Naive thymus-derived CD4-positive, alpha-beta T cell (primary cell): ENCODE measurements around the gene RNF128. TPM values are rescaled to one million over a fixed set of nuclear protein-coding genes. Genes with fewer than 3 reads are reported as not detected.

Source experiments
- ATAC-seq: fragments of 150-1000 bp; cut with Tn5 transposase; 2 replicates; pipeline ENCODE4 v1.10.0; 2021; ENCODE audit warnings: mild to moderate bottlenecking, moderate library complexity
- CTCF ChIA-PET: fragments of 350-600 bp; sonication (Branson Sonifier 250); formaldehyde crosslinking; loops from one replicate; lab custom pipeline; 2021; ENCODE audit warnings: antibody characterized with exemption; lab: Charles Lee
- POLR2A ChIA-PET: fragments of 350-600 bp; sonication (Branson Sonifier 250); formaldehyde crosslinking; loops from one replicate; lab custom pipeline; 2021; ENCODE audit warnings: antibody characterized with exemption, inconsistent platforms; lab: Charles Lee
- DNase-seq, 9 donors: peaks; one replicate each; pipeline versions ENCODE4 v3.0.0 to v3.0.0-alpha.2; 2020 to 2022; ENCODE audit warnings: mixed read lengths in 1 of 9
- H3K27ac ChIP-seq: one replicate; pipeline ENCODE4 v1.7.0; 2013; ENCODE audit warnings: mild to moderate bottlenecking, low read depth, low read length, moderate library complexity
- H3K27me3 ChIP-seq, 2 donors: one replicate each; pipeline ENCODE4 v1.7.0; 2013; ENCODE audit warnings: low read length in 2 of 2, mild to moderate bottlenecking in 2 of 2, moderate library complexity in 2 of 2; ENCODE audit not compliant: control insufficient read depth in 2 of 2, insufficient read depth in 2 of 2
- H3K36me3 ChIP-seq, 3 experiments: 1 replicate in 2 of 3; 2 replicates in 1 of 3; pipeline ENCODE4 v1.7.0; 2013; ENCODE audit warnings: low read length in 3 of 3, mild to moderate bottlenecking in 3 of 3, moderate library complexity in 1 of 3; ENCODE audit not compliant: insufficient read depth in 3 of 3, control insufficient read depth in 2 of 3
- H3K4me1 ChIP-seq, 2 donors: one replicate each; pipeline ENCODE4 v1.7.0; 2013; ENCODE audit warnings: low read length in 2 of 2, mild to moderate bottlenecking in 2 of 2, moderate library complexity in 1 of 2; ENCODE audit not compliant: control insufficient read depth in 2 of 2, insufficient read depth in 2 of 2
- H3K4me3 ChIP-seq: 2 replicates; pipeline ENCODE4 v1.7.0; 2013; ENCODE audit warnings: mild to moderate bottlenecking, low read length
- H3K9me3 ChIP-seq, 3 experiments: 1 replicate in 2 of 3; 2 replicates in 1 of 3; pipeline ENCODE4 v1.7.0; 2013; ENCODE audit warnings: low read length in 3 of 3; ENCODE audit not compliant: control insufficient read depth in 2 of 3
- H3K27ac Mint-ChIP-seq, 9 donors: one replicate each; pipeline ENCODE4 v1.8.0; 2020 to 2022; ENCODE audit warnings: mixed read lengths in 9 of 9, mild to moderate bottlenecking in 8 of 9, moderate library complexity in 5 of 9, inconsistent platforms in 2 of 9
- H3K27me3 Mint-ChIP-seq, 5 donors: one replicate each; pipeline ENCODE4 v1.8.0; 2021 to 2022; ENCODE audit warnings: mixed read lengths in 5 of 5, mild to moderate bottlenecking in 1 of 5
- H3K36me3 Mint-ChIP-seq, 5 donors: one replicate each; pipeline ENCODE4 v1.8.0; 2020 to 2022; ENCODE audit warnings: mixed read lengths in 5 of 5, mild to moderate bottlenecking in 3 of 5, inconsistent platforms in 1 of 5
- H3K4me1 Mint-ChIP-seq, 7 donors: one replicate each; pipeline ENCODE4 v1.8.0; 2020 to 2022; ENCODE audit warnings: mixed read lengths in 7 of 7, mild to moderate bottlenecking in 3 of 7, inconsistent platforms in 1 of 7
- H3K4me3 Mint-ChIP-seq, 10 donors: one replicate each; pipeline ENCODE4 v1.8.0; 2020 to 2022; ENCODE audit warnings: mild to moderate bottlenecking in 10 of 10, mixed read lengths in 10 of 10, moderate library complexity in 6 of 10, inconsistent platforms in 2 of 10
- H3K9me3 Mint-ChIP-seq, 11 donors: one replicate each; pipeline ENCODE4 v1.8.0; 2020 to 2022; ENCODE audit warnings: mixed read lengths in 11 of 11, mild to moderate bottlenecking in 4 of 11, inconsistent platforms in 1 of 11, moderate library complexity in 1 of 11
- intact Hi-C, 2 donors: fragments of 100-400 bp; cut with micrococcal nuclease; formaldehyde crosslinking; loops; one replicate each; pipeline ENCODE4 v1.15.1; 2023
- polyA plus RNA-seq, 2 donors: library from polyadenylated mRNA; unstranded; fragments of 300-500 nt; fragmentation: Illumina TruSeq; gene quantifications; one replicate each; pipeline ENCODE4 v1.2.3, GENCODE V29; 2021
- total RNA-seq, 6 experiments: library from RNA in 5 of 6; stranded (reverse) in 5 of 6; gene quantifications; 1 replicate in 5 of 6; 2 replicates in 1 of 6; pipeline ENCODE4 v1.2.3 and lab custom pipeline; 2021 to 2026

The RNF128 gene
- total and polyA plus RNA-seq, 7 experiments from 2014 or later: not detected

DNA sequence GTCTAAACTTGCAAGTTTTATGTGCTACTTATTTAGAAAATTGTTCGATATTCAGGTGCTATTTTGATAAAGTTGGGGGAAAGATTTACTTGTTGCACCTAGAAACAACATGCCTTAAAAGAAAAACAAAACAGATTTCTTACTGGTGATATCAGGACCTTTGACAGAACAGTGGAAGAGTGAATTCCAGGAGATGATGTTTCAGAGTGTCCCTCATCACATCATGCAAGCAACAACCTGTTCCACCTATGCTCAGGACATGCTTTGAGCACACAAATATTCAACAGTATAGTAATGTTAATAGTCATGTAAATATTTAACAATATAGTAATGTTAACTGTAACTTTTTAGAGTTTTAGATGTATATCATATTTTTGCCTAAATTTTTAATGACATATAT is 23.9 kb upstream of the RNF128 start:
- ChIA-PET CTCF (no interaction called here), POLR2A (no interaction called here)
- intact Hi-C loops: no loop called here
- peaks cover 0 to 4% (median 0%) of the 10 kb centered on the region in 11 donors for H3K9me3 Mint-ChIP-seq
- Histone ChIP-seq H3K4me3 (no peak overlapping the region), H3K36me3 (no peaks in the 10 kb centered on the region), H3K27ac (no peak overlapping the region), H3K27me3 (no peaks in the 10 kb centered on the region), H3K4me1 (no peaks in the 10 kb centered on the region), H3K9me3 (no peaks in the 10 kb centered on the region)
- no peak for DNase-seq
- no peaks in the 10 kb centered on the region for H3K36me3 Mint-ChIP-seq
- H3K27me3 Mint-ChIP-seq: peaks cover 0 to 6% (median 0%) of the 10 kb centered on the region in 5 donors
- no peak overlapping the region for H3K27ac Mint-ChIP-seq
- ATAC-seq: no peak
- H3K4me3 Mint-ChIP-seq: no peak overlapping the region
- no peaks in the 10 kb centered on the region for H3K4me1 Mint-ChIP-seq

DNA sequence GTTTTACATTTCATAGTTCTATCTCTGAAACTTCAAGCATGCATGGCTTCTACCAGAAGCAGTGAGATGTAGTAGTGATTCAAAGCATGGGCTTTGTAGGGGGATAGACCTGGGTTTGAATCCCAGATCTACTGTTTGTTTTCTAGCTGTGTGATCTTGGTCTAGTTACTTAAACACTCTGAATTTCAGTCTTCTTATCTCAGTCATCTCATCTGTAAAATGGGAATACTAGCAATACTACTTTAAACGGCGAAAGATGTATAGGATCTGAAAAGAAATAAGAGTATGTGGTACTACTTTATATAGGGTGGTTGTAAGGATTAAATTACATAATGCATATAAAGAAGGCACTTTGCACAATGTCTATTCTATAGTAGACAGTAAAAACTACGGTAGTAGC is 20.0 kb upstream of the RNF128 start:
- intact Hi-C loops: no loop called here
- Mint-ChIP-seq H3K36me3 (no peaks in the 10 kb centered on the region), H3K4me3 (no peak overlapping the region), H3K27ac (no peak overlapping the region), H3K9me3 (no peaks in the 10 kb centered on the region), H3K4me1 (no peaks in the 10 kb centered on the region), H3K27me3 (no peaks in the 10 kb centered on the region)
- H3K36me3 ChIP-seq: no peaks in the 10 kb centered on the region
- no peaks in the 10 kb centered on the region for H3K27me3 ChIP-seq
- no peaks in the 10 kb centered on the region for H3K4me1 ChIP-seq
- no peak overlapping the region for H3K4me3 ChIP-seq
- CTCF ChIA-PET: no interaction called here
- POLR2A ChIA-PET: no interaction called here
- H3K27ac ChIP-seq: no peak overlapping the region
- ATAC-seq (no peak), DNase-seq (no peak)
- no peaks in the 10 kb centered on the region for H3K9me3 ChIP-seq

DNA sequence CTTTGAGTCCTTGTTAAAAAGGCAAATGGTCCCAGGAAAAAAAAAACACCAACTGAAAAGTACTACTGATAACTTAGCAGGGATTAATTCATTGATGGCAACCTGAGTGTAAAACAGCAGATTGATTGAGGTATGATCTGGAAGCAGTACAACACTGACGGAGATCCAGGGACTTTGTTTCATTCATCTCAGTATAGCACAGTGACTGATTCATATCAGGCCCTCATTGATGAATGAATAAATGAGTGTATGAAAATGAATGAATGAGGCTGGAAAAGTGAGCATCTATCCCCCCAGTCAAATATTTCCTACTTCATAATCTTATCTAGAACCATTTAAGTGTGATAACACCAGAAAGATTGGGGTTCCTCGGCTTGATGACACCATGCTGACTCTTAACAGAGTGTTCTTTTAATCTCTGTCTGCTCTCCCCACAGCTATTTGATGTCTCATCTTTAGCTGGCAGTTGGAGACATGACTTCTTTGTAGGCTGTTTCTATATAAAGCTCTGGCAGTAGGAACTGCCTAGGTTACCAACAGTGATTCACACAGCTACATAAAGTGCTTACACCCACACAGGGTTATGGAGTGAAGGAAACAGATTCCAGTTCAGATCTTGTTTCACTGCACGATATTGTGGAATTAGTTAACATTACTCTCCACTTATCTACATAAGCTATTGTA is 18.6 kb upstream of the RNF128 start:
- DNase-seq (no peak), ATAC-seq (no peak)
- Mint-ChIP-seq H3K27me3 (no peaks in the 10 kb centered on the region), H3K27ac (no peak overlapping the region), H3K4me1 (no peaks in the 10 kb centered on the region), H3K9me3 (no peaks in the 10 kb centered on the region), H3K4me3 (no peak overlapping the region), H3K36me3 (no peaks in the 10 kb centered on the region)
- Histone ChIP-seq H3K27ac (no peak overlapping the region), H3K9me3 (no peaks in the 10 kb centered on the region), H3K27me3 (no peaks in the 10 kb centered on the region), H3K4me1 (no peaks in the 10 kb centered on the region), H3K4me3 (no peak overlapping the region), H3K36me3 (no peaks in the 10 kb centered on the region)
- intact Hi-C loops: no loop called here
- CTCF ChIA-PET: no interaction called here
- POLR2A ChIA-PET: no interaction called here

DNA sequence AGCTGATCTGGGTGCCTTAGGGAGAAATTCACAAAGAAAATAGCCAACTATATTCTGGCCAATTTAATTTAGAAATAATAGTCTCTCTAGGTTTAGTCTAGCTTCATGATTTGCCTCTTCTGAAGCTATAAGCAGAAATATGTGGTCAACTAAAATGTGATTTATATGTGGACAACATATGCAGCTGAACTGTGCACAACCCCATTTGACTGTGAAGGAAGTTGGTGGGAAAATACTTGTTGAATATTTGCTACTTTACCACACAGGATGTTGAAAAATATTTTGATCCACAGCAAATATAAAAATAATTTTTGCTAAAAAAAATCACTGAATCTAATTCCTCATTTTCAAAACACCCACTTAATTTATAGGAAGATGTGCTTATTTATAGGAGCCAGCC is 15.7 kb upstream of the RNF128 start:
- Histone ChIP-seq H3K4me3 (no peak overlapping the region), H3K36me3 (no peaks in the 10 kb centered on the region), H3K9me3 (no peaks in the 10 kb centered on the region), H3K4me1 (no peaks in the 10 kb centered on the region), H3K27me3 (no peaks in the 10 kb centered on the region), H3K27ac (no peak overlapping the region)
- ChIA-PET CTCF (no interaction called here), POLR2A (no interaction called here)
- ATAC-seq: no peak
- Mint-ChIP-seq H3K27ac (no peak overlapping the region), H3K27me3 (peaks cover 0 to under 1% (median 0%) of the 10 kb centered on the region in 5 donors), H3K4me3 (no peak overlapping the region), H3K36me3 (no peaks in the 10 kb centered on the region), H3K9me3 (no peaks in the 10 kb centered on the region), H3K4me1 (no peaks in the 10 kb centered on the region)
- no peak for DNase-seq
- intact Hi-C loops: no loop called here

DNA sequence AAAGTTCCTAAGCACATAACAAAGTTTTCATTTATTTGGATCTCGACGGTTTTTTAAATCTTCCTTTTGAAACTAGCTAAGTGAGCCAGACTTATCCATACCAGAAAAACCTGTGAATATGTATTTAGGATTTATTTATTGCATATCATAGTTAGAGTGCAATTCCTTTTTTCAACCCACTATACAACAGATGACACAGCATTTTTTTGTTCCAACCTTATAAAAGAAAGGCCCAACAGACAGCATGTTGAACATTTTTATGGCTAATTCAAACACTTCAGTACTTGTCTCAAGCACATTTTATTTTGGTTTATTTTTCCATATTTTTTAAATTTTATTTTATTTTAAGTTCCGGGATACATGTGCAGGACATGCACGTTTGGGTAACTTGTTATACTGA is 15.1 kb upstream of the RNF128 start:
- Histone ChIP-seq H3K4me3 (no peak overlapping the region), H3K36me3 (no peaks in the 10 kb centered on the region), H3K4me1 (no peaks in the 10 kb centered on the region), H3K9me3 (no peaks in the 10 kb centered on the region), H3K27me3 (no peaks in the 10 kb centered on the region), H3K27ac (no peak overlapping the region)
- Mint-ChIP-seq H3K27ac (peak overlapping the region in 1 of 9 donors; percentile 17), H3K4me1 (no peaks in the 10 kb centered on the region), H3K4me3 (no peak overlapping the region), H3K9me3 (peaks cover 0 to 2% (median 0%) of the 10 kb centered on the region in 11 donors), H3K36me3 (no peaks in the 10 kb centered on the region), H3K27me3 (peaks cover 0 to 5% (median 0%) of the 10 kb centered on the region in 5 donors)
- intact Hi-C loops: no loop called here
- no peak for ATAC-seq
- ChIA-PET POLR2A (no interaction called here), CTCF (no interaction called here)
- no peak for DNase-seq

DNA sequence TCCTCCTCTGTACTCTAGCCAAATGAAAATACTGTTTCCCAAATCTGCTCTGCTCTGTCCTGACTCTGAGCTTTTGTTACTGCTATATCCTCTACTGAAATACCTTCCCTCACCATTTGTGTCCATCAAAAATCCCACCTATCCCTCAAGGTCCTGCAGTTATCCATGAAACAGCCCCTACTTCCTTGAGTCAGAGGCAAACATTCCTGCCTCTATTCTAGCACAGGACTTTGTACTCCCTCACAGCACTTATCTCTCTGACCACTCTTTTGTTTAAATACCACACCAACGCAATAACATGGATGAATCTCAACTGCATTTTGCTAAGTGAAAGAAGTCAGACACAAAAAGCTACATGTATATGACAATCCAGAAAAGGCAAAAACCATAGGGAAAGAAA is 10.5 kb upstream of the RNF128 start:
- no peak for DNase-seq
- ChIA-PET CTCF (no interaction called here), POLR2A (no interaction called here)
- Histone ChIP-seq H3K4me3 (no peak overlapping the region), H3K27ac (no peak overlapping the region), H3K4me1 (no peaks in the 10 kb centered on the region), H3K36me3 (no peaks in the 10 kb centered on the region), H3K27me3 (no peaks in the 10 kb centered on the region), H3K9me3 (no peaks in the 10 kb centered on the region)
- peaks cover 0 to 9% (median 0%) of the 10 kb centered on the region in 5 donors for H3K27me3 Mint-ChIP-seq
- H3K27ac Mint-ChIP-seq: no peak overlapping the region
- H3K4me3 Mint-ChIP-seq: no peak overlapping the region
- H3K9me3 Mint-ChIP-seq: peaks cover 0 to 2% (median 0%) of the 10 kb centered on the region in 11 donors
- H3K36me3 Mint-ChIP-seq: no peaks in the 10 kb centered on the region
- no peak for ATAC-seq
- H3K4me1 Mint-ChIP-seq: no peaks in the 10 kb centered on the region
- intact Hi-C loops: no loop called here

DNA sequence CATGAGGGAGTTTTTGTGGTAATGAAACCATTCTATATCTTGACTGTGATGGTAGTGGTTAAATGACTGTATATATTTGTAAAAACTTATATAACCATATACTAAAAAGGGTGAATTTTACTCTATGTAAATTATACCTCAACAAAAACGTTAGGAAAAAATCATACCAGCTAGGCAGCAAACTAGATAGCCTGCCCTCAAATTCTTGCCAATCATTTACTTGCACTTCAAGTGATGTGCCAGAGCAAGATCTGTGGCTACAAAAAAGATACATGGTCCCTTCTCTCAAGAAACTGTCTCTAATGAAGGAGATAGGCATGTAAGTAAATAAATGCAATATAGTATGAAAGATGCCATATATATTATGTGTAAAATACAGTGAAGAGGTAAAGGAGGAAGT is 10.0 kb upstream of the RNF128 start:
- DNase-seq (no peak), ATAC-seq (no peak)
- H3K36me3 Mint-ChIP-seq: no peaks in the 10 kb centered on the region
- H3K27me3 Mint-ChIP-seq: peaks cover 0 to 9% (median 0%) of the 10 kb centered on the region in 5 donors
- Histone ChIP-seq H3K9me3 (no peaks in the 10 kb centered on the region), H3K4me3 (no peak overlapping the region), H3K4me1 (no peaks in the 10 kb centered on the region), H3K27me3 (no peaks in the 10 kb centered on the region), H3K36me3 (no peaks in the 10 kb centered on the region), H3K27ac (no peak overlapping the region)
- H3K9me3 Mint-ChIP-seq: peaks cover 0 to 2% (median 0%) of the 10 kb centered on the region in 11 donors
- H3K27ac Mint-ChIP-seq: no peak overlapping the region
- intact Hi-C loops: no loop called here
- no peaks in the 10 kb centered on the region for H3K4me1 Mint-ChIP-seq
- CTCF ChIA-PET: no interaction called here
- H3K4me3 Mint-ChIP-seq: no peak overlapping the region
- POLR2A ChIA-PET: no interaction called here
